ENCODE data around the gene AMY1A.
"Not testable (repeated sequence)": the region's sequence is repeated elsewhere in the genome, so short reads cannot be mapped to it uniquely, and the experiment has no call there.

Gene AMY1A

DNA sequence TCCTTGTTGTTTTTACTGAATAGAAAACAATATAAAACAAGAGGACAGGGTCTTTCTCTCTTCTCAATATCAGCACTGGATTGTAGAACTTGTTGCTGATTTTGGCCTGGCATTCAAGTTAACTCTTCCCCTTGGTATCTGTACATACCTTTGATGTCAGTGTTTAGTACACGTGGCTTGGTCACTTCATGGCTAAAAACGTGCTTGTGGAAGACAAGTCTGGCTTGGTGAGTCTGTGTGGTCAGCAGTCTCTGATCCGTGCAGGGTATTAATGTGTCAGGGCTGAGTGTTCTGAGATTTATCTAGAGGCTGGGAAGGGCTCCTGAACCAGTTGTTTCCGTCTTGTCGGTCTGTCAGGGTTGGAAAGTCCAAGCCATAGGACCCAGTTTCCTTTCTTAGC is at the start of gene AMY1A:
Gene AMY1A, plus strand, starts transcription at position 301 of the 400 bp plus-strand sequence. CDS start 571 bp downstream, outside the sequence.
- not testable (repeated sequence) for DNase-seq (ENCODE audit: low spot score)

DNA sequence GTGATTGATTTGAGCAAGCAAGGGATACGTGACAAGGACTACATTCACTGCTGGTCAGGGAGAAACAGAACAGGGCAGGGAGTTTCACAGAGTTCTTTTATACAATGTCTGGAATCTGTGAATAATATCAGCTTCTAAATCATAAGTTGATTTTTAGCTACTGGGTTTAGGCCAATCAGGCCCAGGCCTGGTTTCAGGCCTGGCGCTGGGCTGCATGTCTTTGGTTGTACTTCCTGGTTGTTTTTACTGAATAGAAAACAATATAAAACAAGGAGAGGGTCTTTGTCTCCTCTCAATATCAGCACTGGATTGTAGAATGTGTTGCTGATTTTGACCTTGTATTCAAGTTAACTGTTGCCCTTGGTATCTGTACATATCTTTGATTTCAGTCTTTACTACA is 39.2 kb upstream of the AMY1A start:
- DNase-seq (ENCODE audit: low spot score), result no peak

DNA sequence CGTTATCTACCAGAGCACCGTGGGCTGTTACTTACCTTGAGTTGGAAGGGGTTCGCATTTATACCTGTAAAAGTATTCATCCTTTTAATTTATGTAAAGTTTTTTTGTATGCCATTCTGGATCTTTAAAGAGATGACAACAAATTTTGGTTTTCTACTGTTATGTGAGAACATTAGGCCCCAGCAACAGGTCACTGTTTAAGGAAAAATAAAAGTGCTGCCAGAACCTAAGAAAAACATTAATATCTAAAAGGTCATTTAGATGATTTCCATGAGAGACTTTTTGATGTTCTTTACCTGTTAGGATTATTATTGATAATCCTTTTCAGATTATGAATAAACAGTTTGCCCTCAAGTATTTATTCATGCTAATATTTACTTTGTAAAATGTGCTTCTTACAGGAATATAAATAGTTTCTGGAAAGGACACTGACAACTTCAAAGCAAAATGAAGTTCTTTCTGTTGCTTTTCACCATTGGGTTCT is 38.5 kb upstream of the AMY1A start, which contains the start of gene AMY2A:
Gene AMY2A, plus strand, starts transcription at position 434 of the 484 bp plus-strand sequence. Its CDS starts 14 bp downstream, at position 448.
- DNase-seq (ENCODE audit: low spot score), result not testable (repeated sequence)

DNA sequence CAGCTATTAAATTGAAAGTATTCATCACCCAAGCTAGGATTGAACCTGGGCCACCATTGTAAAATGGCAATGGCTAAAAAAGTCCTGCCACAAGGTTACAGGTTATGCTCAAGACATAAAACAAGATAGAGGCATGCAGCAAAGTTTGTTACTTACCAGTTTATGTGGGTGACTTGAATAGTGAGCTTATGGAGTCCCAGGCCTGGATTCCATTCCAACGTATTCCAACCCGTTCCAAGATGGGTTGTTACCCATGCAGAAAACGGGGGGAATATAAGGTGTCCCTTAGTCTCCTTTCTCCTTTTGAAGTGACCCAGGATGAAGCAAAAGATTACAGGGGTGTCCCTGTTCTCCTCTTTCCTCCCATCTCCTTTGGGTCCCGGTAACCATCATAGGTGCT is 28.1 kb upstream of the AMY1A start:
- DNase-seq (ENCODE audit: low spot score), result not testable (repeated sequence)

DNA sequence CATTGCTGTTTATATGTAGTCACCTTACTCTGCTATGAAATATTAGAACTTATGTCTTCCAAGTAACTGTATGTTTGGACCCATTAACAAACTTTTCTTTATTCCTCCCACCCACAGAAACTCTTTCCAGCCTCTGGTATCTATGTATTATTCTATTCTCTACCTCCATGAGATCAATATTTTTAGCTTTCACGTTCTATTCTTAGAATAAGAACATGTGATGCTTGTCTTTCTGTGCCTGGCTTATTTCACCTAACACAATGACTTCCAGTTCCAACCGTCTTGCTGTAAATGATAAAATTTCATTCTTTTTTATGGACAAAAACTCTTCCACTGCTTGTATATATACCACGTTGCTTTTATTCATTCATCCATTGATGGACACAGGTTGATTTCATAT is 14.4 kb upstream of the AMY1A start:
- not testable (repeated sequence) for DNase-seq (ENCODE audit: low spot score)

DNA sequence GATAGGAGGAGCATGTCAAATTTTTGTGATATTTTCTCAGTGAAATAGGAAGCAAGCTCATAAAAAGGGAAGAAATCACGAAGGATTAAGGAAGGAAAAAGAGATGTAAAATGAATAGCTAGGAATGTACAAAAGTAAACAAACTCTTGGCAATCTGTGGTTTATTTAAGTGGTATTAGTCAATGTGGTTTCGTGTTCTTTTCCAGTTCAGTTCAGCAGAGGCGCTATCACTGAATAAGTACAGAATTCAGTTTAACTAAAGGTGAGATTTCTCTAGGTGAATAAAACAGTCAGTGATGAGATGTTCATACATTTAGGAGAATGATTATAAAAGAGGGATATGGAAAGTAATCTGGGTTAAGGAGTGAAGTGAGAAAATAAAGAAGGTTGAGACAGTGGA is 11.7 kb upstream of the AMY1A start:
- DNase-seq (ENCODE audit: low spot score), result not testable (repeated sequence)

DNA sequence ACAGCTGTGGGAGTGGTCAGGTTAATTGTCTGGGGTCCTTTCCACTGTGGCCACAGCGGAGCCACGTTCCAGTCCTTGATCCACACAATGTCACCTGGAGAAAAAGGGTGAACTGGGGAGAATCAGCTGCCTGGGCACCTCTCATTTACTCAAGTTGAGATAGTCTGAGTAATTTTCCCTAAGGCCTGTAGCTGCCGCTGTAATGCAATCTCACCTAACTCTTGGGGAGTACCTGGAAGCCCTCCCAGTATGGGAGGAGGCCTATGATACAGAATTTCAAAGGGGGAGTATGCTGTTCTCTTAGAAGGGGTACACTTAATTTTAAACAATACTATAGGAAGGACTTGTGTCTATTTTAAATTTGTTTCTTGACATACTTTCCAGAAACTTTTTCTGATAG is 5.3 kb upstream of the AMY1A start:
- not testable (repeated sequence) for DNase-seq (ENCODE audit: low spot score)

DNA sequence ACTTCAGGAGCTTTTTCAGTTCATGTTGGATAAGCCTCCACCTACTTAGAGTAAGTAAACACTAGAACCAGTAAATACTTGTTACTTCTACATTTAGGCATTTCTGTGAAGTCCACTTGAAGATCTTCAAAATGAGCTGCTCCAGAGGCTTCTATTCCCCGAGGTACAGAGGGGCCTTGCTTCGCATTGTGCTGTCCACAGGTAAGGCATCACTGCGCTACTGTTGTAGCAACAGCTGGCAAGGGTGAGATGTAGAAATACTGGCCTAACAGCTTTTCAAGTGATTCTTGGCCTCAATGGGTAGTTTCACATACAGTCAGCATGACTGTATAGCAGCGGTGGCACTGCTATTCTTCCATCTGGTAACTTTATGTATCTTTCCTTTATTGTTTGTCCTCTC is 4.7 kb upstream of the AMY1A start:
- DNase-seq (ENCODE audit: low spot score), result not testable (repeated sequence)

DNA sequence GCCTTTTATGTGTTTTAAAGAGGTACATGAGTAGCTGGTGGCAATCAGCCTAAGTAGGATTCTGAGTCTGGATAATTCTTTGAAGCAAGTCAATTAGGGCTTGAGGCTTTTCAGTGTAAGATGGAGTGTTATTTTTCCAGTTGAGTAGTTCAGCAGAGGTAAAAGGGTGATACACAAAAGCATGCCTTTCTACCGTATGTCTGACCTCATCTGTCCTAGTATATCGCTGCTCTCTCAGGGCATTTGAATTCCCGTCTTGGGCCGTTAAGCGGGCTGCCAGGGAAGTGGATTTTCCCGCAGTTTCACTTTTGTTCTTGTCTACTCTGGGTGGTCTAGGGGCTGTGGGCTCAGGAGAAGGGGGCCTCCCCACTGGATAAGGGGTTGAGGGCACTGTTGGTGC is 1.4 kb upstream of the AMY1A start:
- not testable (repeated sequence) for DNase-seq (ENCODE audit: low spot score)

DNA sequence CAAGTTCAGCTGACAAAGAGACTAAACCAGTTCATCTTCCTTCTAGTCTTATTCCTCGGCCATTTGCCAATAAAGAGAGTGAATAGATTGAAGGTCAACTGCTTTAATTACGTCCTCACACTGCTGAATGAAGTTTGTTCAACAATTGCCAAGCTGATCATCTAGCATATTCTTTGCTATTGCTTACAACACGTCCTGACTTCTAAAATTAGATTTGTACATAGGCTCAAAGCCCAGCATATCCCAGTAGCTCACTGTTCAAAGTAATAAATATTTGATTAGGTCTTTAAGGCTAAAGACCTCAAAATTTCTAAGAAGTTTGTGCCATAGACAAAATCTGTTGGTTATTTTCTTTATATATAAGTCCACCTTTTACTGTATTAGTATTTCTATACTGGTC is 20.8 kb downstream of the AMY1A start:
- not testable (repeated sequence) for DNase-seq (ENCODE audit: low spot score)

DNA sequence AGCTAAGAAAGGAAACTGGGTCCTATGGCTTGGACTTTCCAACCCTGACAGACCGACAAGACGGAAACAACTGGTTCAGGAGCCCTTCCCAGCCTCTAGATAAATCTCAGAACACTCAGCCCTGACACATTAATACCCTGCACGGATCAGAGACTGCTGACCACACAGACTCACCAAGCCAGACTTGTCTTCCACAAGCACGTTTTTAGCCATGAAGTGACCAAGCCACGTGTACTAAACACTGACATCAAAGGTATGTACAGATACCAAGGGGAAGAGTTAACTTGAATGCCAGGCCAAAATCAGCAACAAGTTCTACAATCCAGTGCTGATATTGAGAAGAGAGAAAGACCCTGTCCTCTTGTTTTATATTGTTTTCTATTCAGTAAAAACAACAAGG is 40.5 kb downstream of the AMY1A start, which contains the start of gene AMY1B:
Gene AMY1B, minus strand, starts transcription at position 101 of the 400 bp plus-strand sequence. CDS start 571 bp downstream, outside the sequence.
- DNase-seq (ENCODE audit: low spot score), result not testable (repeated sequence)

DNA sequence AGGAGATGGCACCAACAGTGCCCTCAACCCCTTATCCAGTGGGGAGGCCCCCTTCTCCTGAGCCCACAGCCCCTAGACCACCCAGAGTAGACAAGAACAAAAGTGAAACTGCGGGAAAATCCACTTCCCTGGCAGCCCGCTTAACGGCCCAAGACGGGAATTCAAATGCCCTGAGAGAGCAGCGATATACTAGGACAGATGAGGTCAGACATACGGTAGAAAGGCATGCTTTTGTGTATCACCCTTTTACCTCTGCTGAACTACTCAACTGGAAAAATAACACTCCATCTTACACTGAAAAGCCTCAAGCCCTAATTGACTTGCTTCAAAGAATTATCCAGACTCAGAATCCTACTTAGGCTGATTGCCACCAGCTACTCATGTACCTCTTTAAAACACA is 41.9 kb downstream of the AMY1A start:
- not testable (repeated sequence) for DNase-seq (ENCODE audit: low spot score)

DNA sequence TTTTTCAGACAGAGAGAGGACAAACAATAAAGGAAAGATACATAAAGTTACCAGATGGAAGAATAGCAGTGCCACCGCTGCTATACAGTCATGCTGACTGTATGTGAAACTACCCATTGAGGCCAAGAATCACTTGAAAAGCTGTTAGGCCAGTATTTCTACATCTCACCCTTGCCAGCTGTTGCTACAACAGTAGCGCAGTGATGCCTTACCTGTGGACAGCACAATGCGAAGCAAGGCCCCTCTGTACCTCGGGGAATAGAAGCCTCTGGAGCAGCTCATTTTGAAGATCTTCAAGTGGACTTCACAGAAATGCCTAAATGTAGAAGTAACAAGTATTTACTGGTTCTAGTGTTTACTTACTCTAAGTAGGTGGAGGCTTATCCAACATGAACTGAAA is 45.1 kb downstream of the AMY1A start:
- not testable (repeated sequence) for DNase-seq (ENCODE audit: low spot score)

DNA sequence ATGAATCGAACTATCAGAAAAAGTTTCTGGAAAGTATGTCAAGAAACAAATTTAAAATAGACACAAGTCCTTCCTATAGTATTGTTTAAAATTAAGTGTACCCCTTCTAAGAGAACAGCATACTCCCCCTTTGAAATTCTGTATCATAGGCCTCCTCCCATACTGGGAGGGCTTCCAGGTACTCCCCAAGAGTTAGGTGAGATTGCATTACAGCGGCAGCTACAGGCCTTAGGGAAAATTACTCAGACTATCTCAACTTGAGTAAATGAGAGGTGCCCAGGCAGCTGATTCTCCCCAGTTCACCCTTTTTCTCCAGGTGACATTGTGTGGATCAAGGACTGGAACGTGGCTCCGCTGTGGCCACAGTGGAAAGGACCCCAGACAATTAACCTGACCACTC is 45.7 kb downstream of the AMY1A start:
- not testable (repeated sequence) for DNase-seq (ENCODE audit: low spot score)

DNA sequence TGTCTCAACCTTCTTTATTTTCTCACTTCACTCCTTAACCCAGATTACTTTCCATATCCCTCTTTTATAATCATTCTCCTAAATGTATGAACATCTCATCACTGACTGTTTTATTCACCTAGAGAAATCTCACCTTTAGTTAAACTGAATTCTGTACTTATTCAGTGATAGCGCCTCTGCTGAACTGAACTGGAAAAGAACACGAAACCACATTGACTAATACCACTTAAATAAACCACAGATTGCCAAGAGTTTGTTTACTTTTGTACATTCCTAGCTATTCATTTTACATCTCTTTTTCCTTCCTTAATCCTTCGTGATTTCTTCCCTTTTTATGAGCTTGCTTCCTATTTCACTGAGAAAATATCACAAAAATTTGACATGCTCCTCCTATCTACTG is 52.1 kb downstream of the AMY1A start:
- not testable (repeated sequence) for DNase-seq (ENCODE audit: low spot score)

DNA sequence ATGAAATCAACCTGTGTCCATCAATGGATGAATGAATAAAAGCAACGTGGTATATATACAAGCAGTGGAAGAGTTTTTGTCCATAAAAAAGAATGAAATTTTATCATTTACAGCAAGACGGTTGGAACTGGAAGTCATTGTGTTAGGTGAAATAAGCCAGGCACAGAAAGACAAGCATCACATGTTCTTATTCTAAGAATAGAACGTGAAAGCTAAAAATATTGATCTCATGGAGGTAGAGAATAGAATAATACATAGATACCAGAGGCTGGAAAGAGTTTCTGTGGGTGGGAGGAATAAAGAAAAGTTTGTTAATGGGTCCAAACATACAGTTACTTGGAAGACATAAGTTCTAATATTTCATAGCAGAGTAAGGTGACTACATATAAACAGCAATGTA is 54.8 kb downstream of the AMY1A start:
- not testable (repeated sequence) for DNase-seq (ENCODE audit: low spot score)
